ENCODE measurements around the gene POLR2F.

Gene POLR2F

GRCh38 chr22:37929390-37929789 lies 24.1 kb upstream of the POLR2F start (continued):
- TF ChIP-seq ZNF175 (tag by site-specific recombination; IDR thresholded peaks at IDR 0.05), result no peak
- TF ChIP-seq GLI4 (tag by site-specific recombination; IDR thresholded peaks at IDR 0.05), result no peak
- TF ChIP-seq KLF9 (tag by site-specific recombination; IDR thresholded peaks at IDR 0.05; ENCODE audit: low read depth), result no peak
- no peak for TF ChIP-seq OSR2 (tag by site-specific recombination; IDR thresholded peaks at IDR 0.05)
- no peak for TF ChIP-seq WT1 (tag by site-specific recombination; IDR thresholded peaks at IDR 0.05)
- no peak for TF ChIP-seq SCRT1 (tag by site-specific recombination; IDR thresholded peaks at IDR 0.05; ENCODE audit: borderline replicate concordance)
- TF ChIP-seq ZSCAN5A (tag by site-specific recombination; IDR thresholded peaks at IDR 0.05), result no peak
- no peak for TF ChIP-seq ZNF626 (tag by site-specific recombination; IDR thresholded peaks at IDR 0.05)
- no peak for TF ChIP-seq ZNF600 (tag by site-specific recombination; IDR thresholded peaks at IDR 0.05)
- no peak for TF ChIP-seq ZNF558 (tag by site-specific recombination; IDR thresholded peaks at IDR 0.05)
- no peak for TF ChIP-seq ZNF571 (tag by site-specific recombination; IDR thresholded peaks at IDR 0.05)

GRCh38 chr22:37930270-37930951 lies 23.1 kb upstream of the POLR2F start:
- ChIA-PET CTCF (interaction anchor here (0.5 to 3.8 kb wide), 10 partner anchors 8 to 179 kb away, joined by 3 to 17 read pairs (median 4); no protein-coding TSS in a partner anchor), POLR2A (interaction anchor here (0.5 to 1.5 kb wide), 3 partner anchors 20 to 273 kb away, joined by 3 to 5 read pairs (median 3); no protein-coding TSS in a partner anchor)
- Histone ChIP-seq H3K36me3 (ENCODE audit: control insufficient read depth in 2 of 2, insufficient read depth in 1 of 2, low read length in 2 of 2) (peaks cover 6 to 83% of the 10 kb centered on the region in 2 experiments), H3K4me1 (ENCODE audit: control insufficient read depth, insufficient read depth, low read length) (peaks cover 6% of the 10 kb centered on the region), H3K4me3 (ENCODE audit: low read depth, low read length) (no peak overlapping the region), H3K27ac (ENCODE audit: extremely low read depth, low read depth, low read length) (no peak overlapping the region), H3K9me3 (ENCODE audit: control insufficient read depth, insufficient read depth, low read depth, low read length) (no peaks in the 10 kb centered on the region)
- 0 out of 2 replicates have a peak, but pooled peaks have one; percentile 7 for TF ChIP-seq ZBTB8A (tag by site-specific recombination; IDR thresholded peaks at IDR 0.05)
- peak; percentile 71 for TF ChIP-seq CTCF (tag by site-specific recombination; IDR thresholded peaks at IDR 0.05)
- TF ChIP-seq HIC1 (tag by site-specific recombination; IDR thresholded peaks at IDR 0.05), result 0 out of 2 replicates have a peak, but pooled peaks have one; percentile 22
- peak; percentile 90; the same call in 1 of the 2 replicates for TF ChIP-seq ZNF768 (tag by site-specific recombination; IDR thresholded peaks at IDR 0.05)
- TF ChIP-seq HOXC10 (CRISPR knock-in tag; IDR thresholded peaks at IDR 0.05), result no peak

- Histone ChIP-seq H3K27ac (ENCODE audit: extremely low read depth, low read depth, low read length) (no peak overlapping the region; the same call in 1 of the 2 replicates), H3K4me1 (ENCODE audit: control insufficient read depth, insufficient read depth, low read length) (peaks cover 6% of the 10 kb centered on the region), H3K36me3 (ENCODE audit: control insufficient read depth in 2 of 2, insufficient read depth in 1 of 2, low read length in 2 of 2) (peaks cover 6 to 80% of the 10 kb centered on the region in 2 experiments; a peak in 2 of 3 replicates), H3K4me3 (ENCODE audit: low read depth, low read length) (no peak overlapping the region), H3K9me3 (ENCODE audit: control insufficient read depth, insufficient read depth, low read depth, low read length) (no peaks in the 10 kb centered on the region)
- CTCF ChIA-PET, result interaction anchor here (0.7 to 3.8 kb wide), 8 partner anchors 9 to 113 kb away, joined by 3 to 17 read pairs (median 4); no protein-coding TSS in a partner anchor
- TF ChIP-seq ZNF133 (tag by site-specific recombination; IDR thresholded peaks at IDR 0.05) (no peak), HIC1 (tag by site-specific recombination; IDR thresholded peaks at IDR 0.05) (0 out of 2 replicates have a peak, but pooled peaks have one; percentile 5)
- POLR2A ChIA-PET, result interaction anchor here (0.5 to 1.5 kb wide), 3 partner anchors 19 to 273 kb away, joined by 3 to 5 read pairs (median 3); no protein-coding TSS in a partner anchor
These were observed 22.5 kb upstream of the POLR2F start for GRCh38 chr22:37930952-37931440.
